HepG2 (cell line): ENCODE results near the gene SYNGR2. TPM values are rescaled to one million over a fixed set of nuclear protein-coding genes. Genes with fewer than 3 reads are reported as not detected.

Experiments used
- CCDC6 ChIP-seq: sonication (generic); formaldehyde crosslinking; IDR thresholded peaks from 2 replicates; pipeline ENCODE4 v1.8.1; 2022; ENCODE audit warnings: mild to moderate bottlenecking, missing genetic modification reagents, moderate library complexity
- FOXO1 ChIP-seq: sonication (generic); formaldehyde crosslinking; IDR thresholded peaks from 2 replicates; pipeline ENCODE4 v1.4.0; 2020; ENCODE audit warnings: missing genetic modification reagents
- HIC2 ChIP-seq: sonication (generic); formaldehyde crosslinking; IDR thresholded peaks from 2 replicates; pipeline ENCODE4 v1.9.0; 2022; ENCODE audit warnings: low read depth, missing genetic modification reagents
- KAT8 ChIP-seq: IDR thresholded peaks from 2 replicates; pipeline ENCODE4 v1.6.1; 2016; ENCODE audit warnings: missing genetic modification reagents, missing compliant biosample characterization
- LBX2 ChIP-seq: sonication (generic); formaldehyde crosslinking; IDR thresholded peaks from 2 replicates; pipeline ENCODE4 v1.5.0; 2020; ENCODE audit warnings: missing genetic modification reagents, mild to moderate bottlenecking, borderline replicate concordance
- NBN ChIP-seq: fragments of 450-650 bp; conservative IDR thresholded peaks from 2 replicates; pipeline ENCODE4 v1.6.1; 2017
- NCOR1 ChIP-seq: fragments of 200-600 bp; sonication (generic); IDR thresholded peaks from 2 replicates; pipeline ENCODE4 v1.7.0; 2017; ENCODE audit warnings: antibody characterized with exemption, low read length, borderline replicate concordance
- NFYC ChIP-seq: IDR thresholded peaks from 2 replicates; pipeline ENCODE4 v1.6.1; 2016; ENCODE audit warnings: missing genetic modification reagents, missing compliant biosample characterization
- PHF20 ChIP-seq: sonication (generic); formaldehyde crosslinking; IDR thresholded peaks from 2 replicates; pipeline ENCODE4 v1.5.0; 2020; ENCODE audit warnings: mild to moderate bottlenecking, missing genetic modification reagents
- PLRG1 ChIP-seq: fragments of 450-650 bp; conservative IDR thresholded peaks from 2 replicates; pipeline ENCODE4 v1.6.1; 2016
- RCOR2 ChIP-seq: IDR thresholded peaks from 2 replicates; pipeline ENCODE4 v1.6.1; 2016; ENCODE audit warnings: missing biosample characterization, missing genetic modification reagents
- ZBTB10 ChIP-seq: sonication (generic); formaldehyde crosslinking; IDR thresholded peaks from 2 replicates; pipeline ENCODE4 v1.4.0; 2020; ENCODE audit warnings: missing genetic modification reagents, borderline replicate concordance
- ZBTB26 ChIP-seq: IDR thresholded peaks from 2 replicates; pipeline ENCODE4 v1.6.1; 2016; ENCODE audit warnings: missing compliant biosample characterization, missing genetic modification reagents, borderline replicate concordance
- ZBTB4 ChIP-seq: sonication (generic); formaldehyde crosslinking; IDR thresholded peaks from 2 replicates; pipeline ENCODE4 v1.4.0; 2020; ENCODE audit warnings: missing genetic modification reagents, mild to moderate bottlenecking, borderline replicate concordance
- ZC3H4 ChIP-seq: sonication (generic); formaldehyde crosslinking; IDR thresholded peaks from 2 replicates; pipeline ENCODE4 v1.4.0; 2020; ENCODE audit warnings: missing genetic modification reagents, borderline replicate concordance
- ZNF329 ChIP-seq: sonication (generic); formaldehyde crosslinking; IDR thresholded peaks from 2 replicates; pipeline ENCODE4 v1.9.0; 2021; ENCODE audit warnings: low read depth, mild to moderate bottlenecking, missing genetic modification reagents
- ZNF44 ChIP-seq: sonication (generic); formaldehyde crosslinking; IDR thresholded peaks from 2 replicates; pipeline ENCODE4 v1.5.1; 2020; ENCODE audit warnings: mild to moderate bottlenecking, missing genetic modification reagents
- ZNF557 ChIP-seq: sonication (generic); formaldehyde crosslinking; IDR thresholded peaks from 2 replicates; pipeline ENCODE4 v1.4.0; 2020; ENCODE audit warnings: missing genetic modification reagents
- ZNF639 ChIP-seq: conservative IDR thresholded peaks from 2 replicates; pipeline ENCODE4 v1.6.1; 2018; ENCODE audit warnings: missing genetic modification reagents
- polyA plus RNA-seq, 8 experiments: library from polyadenylated mRNA; depleted of rRNA in 3 of 8; stranded (reverse) in 7 of 8; unstranded in 1 of 8; fragments of >200 nt; fragmentation: Illumina TruSeq in 4 of 8; extraction: Trizol in 4 of 8; gene quantifications; 2 replicates each; pipeline versions ENCODE4 v1.2.1 to v1.2.3, GENCODE V29; 2011 to 2016; ENCODE audit warnings: low read depth in 4 of 8, missing spikeins in 1 of 8, mixed read lengths in 1 of 8; ENCODE audit not compliant: insufficient read depth in 1 of 8
- total RNA-seq, 5 experiments: library from RNA; depleted of rRNA; stranded (reverse); fragments of >200 nt; fragmentation: Illumina TruSeq; extraction: Trizol; gene quantifications; 2 replicates each; pipeline ENCODE4 v1.2.3, GENCODE V29; 2016; ENCODE audit warnings: low read depth in 1 of 5

SYNGR2 gene
- total and polyA plus RNA-seq, 2 of the 13 experiments (the other 11 are each of a cell fraction or from before 2014, with no cell fraction given), result 46.7 to 170 TPM

GRCh38 chr17:78214016-78214705 is 45.8 kb downstream of the SYNGR2 start, which contains the start of gene BIRC5 (continued):
- peak; percentile 29; the same call in 1 of the 2 replicates for TF ChIP-seq NCOR1
- no peak for TF ChIP-seq ZNF329 (CRISPR knock-in tag)
- no peak for TF ChIP-seq NBN
- peak; percentile 90 for TF ChIP-seq ZNF44 (CRISPR knock-in tag)
- peak; percentile 60; the same call in 1 of the 2 replicates for TF ChIP-seq NFYC (CRISPR knock-in tag)
- peak; percentile 61 for TF ChIP-seq FOXO1 (CRISPR knock-in tag)
- no peak for TF ChIP-seq ZNF557 (CRISPR knock-in tag)
- peak; percentile 27; the same call in 1 of the 2 replicates for TF ChIP-seq ZBTB10 (CRISPR knock-in tag)
- TF ChIP-seq ZBTB26, result peak; percentile 82
- no peak for TF ChIP-seq LBX2 (CRISPR knock-in tag)
- TF ChIP-seq CCDC6 (CRISPR knock-in tag), result peak; percentile 96
- TF ChIP-seq ZC3H4 (CRISPR knock-in tag), result no peak
- TF ChIP-seq RCOR2 (CRISPR knock-in tag), result 0 out of 2 replicates have a peak, but pooled peaks have one; percentile 22
- TF ChIP-seq HIC2 (CRISPR knock-in tag), result peak; percentile 31; the same call in 1 of the 2 replicates
- TF ChIP-seq ZBTB4 (CRISPR knock-in tag), result peak; percentile 92
- no peak for TF ChIP-seq PLRG1
- TF ChIP-seq KAT8, result peak; percentile 85
- peak; percentile 74 for TF ChIP-seq PHF20 (CRISPR knock-in tag)
- TF ChIP-seq ZNF639 (CRISPR knock-in tag), result peak; percentile 61; the same call in 1 of the 2 replicates
